Astrocyte of the spinal cord (primary cell): ENCODE data around the gene BTBD6.

Experiments used
- DNase-seq: peaks from one replicate; pipeline ENCODE4 v3.0.0; 2011; ENCODE audit warnings: low read depth, low spot score
- H3K4me3 ChIP-seq: 2 replicates; pipeline ENCODE4 v1.5.1; 2011; ENCODE audit warnings: low read depth, mild to moderate bottlenecking, low read length, moderate library complexity
- in situ Hi-C: cut with HindIII; loops from 2 replicates; pipeline ENCODE4 v1.10.0; 2017; ENCODE audit warnings: low sequenced_read_pairs
- TF ChIP-seq, protein P1 (sequence below): IDR thresholded peaks from 2 replicates; pipeline ENCODE4 v1.5.1; 2012; ENCODE audit warnings: low read depth, mild to moderate bottlenecking, low read length, inconsistent platforms

BTBD6 gene

GRCh38 chr14:105227346-105227745 is 21.0 kb upstream of the BTBD6 start:
- no peak overlapping the region for H3K4me3 ChIP-seq
- TF ChIP-seq, protein P1, sequence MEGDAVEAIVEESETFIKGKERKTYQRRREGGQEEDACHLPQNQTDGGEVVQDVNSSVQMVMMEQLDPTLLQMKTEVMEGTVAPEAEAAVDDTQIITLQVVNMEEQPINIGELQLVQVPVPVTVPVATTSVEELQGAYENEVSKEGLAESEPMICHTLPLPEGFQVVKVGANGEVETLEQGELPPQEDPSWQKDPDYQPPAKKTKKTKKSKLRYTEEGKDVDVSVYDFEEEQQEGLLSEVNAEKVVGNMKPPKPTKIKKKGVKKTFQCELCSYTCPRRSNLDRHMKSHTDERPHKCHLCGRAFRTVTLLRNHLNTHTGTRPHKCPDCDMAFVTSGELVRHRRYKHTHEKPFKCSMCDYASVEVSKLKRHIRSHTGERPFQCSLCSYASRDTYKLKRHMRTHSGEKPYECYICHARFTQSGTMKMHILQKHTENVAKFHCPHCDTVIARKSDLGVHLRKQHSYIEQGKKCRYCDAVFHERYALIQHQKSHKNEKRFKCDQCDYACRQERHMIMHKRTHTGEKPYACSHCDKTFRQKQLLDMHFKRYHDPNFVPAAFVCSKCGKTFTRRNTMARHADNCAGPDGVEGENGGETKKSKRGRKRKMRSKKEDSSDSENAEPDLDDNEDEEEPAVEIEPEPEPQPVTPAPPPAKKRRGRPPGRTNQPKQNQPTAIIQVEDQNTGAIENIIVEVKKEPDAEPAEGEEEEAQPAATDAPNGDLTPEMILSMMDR = no peak
- DNase-seq = no peak
- in situ Hi-C loops = no loop called here

DNA sequence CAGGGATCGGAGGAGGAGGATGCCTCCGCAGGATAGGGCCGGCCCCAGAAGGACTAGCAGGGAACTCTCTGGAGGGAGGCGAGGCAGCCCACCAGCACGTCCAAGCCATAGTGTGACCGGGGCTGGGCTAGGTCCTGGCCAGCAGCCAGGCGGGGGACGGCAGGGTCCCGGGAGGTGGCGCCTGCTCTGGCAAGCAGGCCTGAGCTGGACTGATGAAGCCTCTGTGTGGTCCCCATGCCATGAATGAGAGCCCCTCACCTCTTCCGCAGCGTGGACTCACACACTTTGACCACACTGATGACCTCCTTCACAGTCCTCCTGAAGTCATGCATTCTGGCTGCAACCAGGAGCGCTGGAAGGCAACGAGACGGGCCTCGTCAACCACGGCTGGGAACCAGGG is 19.8 kb upstream of the BTBD6 start:
- DNase-seq = no peak
- H3K4me3 ChIP-seq = no peak overlapping the region
- TF ChIP-seq, protein P1 = no peak
- in situ Hi-C loops = no loop called here

DNA sequence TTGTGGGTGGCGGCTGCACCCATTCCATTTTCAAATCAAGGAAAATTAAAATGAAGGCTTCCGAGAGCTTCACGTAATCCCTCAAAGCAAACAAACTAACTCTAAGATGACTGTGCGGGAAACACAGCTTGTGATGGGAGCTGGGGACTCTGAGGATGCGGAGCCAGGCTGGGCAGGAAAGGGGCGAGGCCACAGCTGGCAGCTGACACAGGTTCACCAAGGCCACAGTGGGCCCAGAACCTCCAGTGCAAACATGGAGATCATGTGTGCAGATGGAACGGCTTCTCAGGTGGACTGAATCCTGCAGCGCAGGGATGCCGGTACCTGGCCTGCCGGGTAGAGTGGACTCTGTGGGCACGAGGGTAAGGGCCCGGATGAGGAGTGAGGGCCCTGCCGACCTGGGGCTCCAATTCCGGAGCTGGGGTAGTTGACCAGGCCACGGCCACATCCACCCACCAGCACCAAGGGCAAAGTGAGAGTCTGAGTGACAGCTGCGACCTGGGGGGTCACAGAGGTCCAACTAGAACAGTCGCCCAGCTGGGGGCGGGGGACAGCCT is 19.2 kb upstream of the BTBD6 start:
- TF ChIP-seq, protein P1 = no peak
- in situ Hi-C loops = no loop called here
- DNase-seq = no peak
- no peak overlapping the region for H3K4me3 ChIP-seq

GRCh38 chr14:105240811-105241576 is 7.3 kb upstream of the BTBD6 start:
- in situ Hi-C loops = no loop called here
- no peak overlapping the region for H3K4me3 ChIP-seq
- TF ChIP-seq, protein P1 = no peak
- DNase-seq = no peak

GRCh38 chr14:105241641-105242040 is 6.7 kb upstream of the BTBD6 start:
- no peak for DNase-seq
- in situ Hi-C loops = no loop called here
- TF ChIP-seq, protein P1 = no peak
- no peak overlapping the region for H3K4me3 ChIP-seq

DNA sequence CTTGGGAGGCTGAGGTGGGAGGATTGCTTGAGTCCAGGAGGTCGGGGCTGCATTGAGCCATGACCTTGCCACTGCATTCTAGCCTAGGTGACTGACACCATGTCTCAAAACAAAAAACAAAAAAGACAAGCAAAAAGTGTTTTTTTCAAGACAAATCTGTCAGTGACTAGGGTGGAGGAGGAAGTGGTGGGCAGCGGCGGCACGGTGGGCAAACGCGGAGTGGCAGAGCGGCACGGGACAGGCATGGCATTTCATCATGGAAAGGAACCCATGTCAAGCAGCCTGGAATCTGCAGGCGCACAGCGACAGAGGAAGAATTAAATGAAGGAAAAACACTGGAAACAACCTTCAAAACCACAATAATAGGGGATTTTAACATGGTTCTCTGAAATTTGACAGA is 4.0 kb upstream of the BTBD6 start:
- H3K4me3 ChIP-seq = no peak overlapping the region
- no peak for DNase-seq
- TF ChIP-seq, protein P1 = no peak
- in situ Hi-C loops = no loop called here
